DND-41 (cell line): ENCODE data around the gene ENPP4.

Experiments used
- ATAC-seq: fragments of 200-7000 bp; cut with Tn5 transposase; 3 replicates; pipeline ENCODE4 v1.9.1; 2021; ENCODE audit warnings: low read depth; ENCODE audit not compliant: insufficient read depth
- DNase-seq: peaks from one replicate; pipeline ENCODE4 v3.0.0-alpha.2; 2020
- H2AFZ ChIP-seq: 2 replicates; pipeline ENCODE4 v1.6.0; 2012; ENCODE audit warnings: low read depth, low read length
- H3K27ac ChIP-seq: 2 replicates; pipeline ENCODE4 v1.5.1; 2012; ENCODE audit warnings: low read length, inconsistent platforms
- H3K27me3 ChIP-seq: fragments of 200-600 bp; sonication (generic); 2 replicates; pipeline ENCODE4 v1.6.0; 2012; ENCODE audit warnings: low read length, mild to moderate bottlenecking, inconsistent platforms; ENCODE audit not compliant: insufficient read depth, poor library complexity
- H3K36me3 ChIP-seq: 2 replicates; pipeline ENCODE4 v1.5.1; 2012; ENCODE audit warnings: low read length, inconsistent platforms; ENCODE audit not compliant: insufficient read depth
- H3K4me1 ChIP-seq: 2 replicates; pipeline ENCODE4 v1.5.1; 2012; ENCODE audit warnings: mild to moderate bottlenecking, low read length; ENCODE audit not compliant: insufficient read depth
- H3K4me2 ChIP-seq: 2 replicates; pipeline ENCODE4 v1.6.0; 2012; ENCODE audit warnings: mild to moderate bottlenecking, moderate library complexity, low read length, inconsistent platforms; ENCODE audit not compliant: insufficient read depth
- H3K4me3 ChIP-seq, 2 experiments: fragments of 200-600 bp in 1 of 2; shearing (Covaris generic) in 1 of 2; 2 replicates each; pipeline ENCODE4 v1.5.1; 2012 to 2016; ENCODE audit warnings: inconsistent platforms in 2 of 2, low read length in 2 of 2, mild to moderate bottlenecking in 2 of 2, low read depth in 1 of 2, moderate library complexity in 1 of 2
- H3K79me2 ChIP-seq: 2 replicates; pipeline ENCODE4 v1.6.0; 2012; ENCODE audit warnings: low read length, inconsistent platforms; ENCODE audit not compliant: insufficient read depth
- H3K9ac ChIP-seq: 2 replicates; pipeline ENCODE4 v1.6.0; 2012; ENCODE audit warnings: low read depth, mild to moderate bottlenecking, inconsistent platforms, low read length, moderate library complexity
- H3K9me3 ChIP-seq: 2 replicates; pipeline ENCODE4 v1.5.1; 2012; ENCODE audit warnings: low read length, moderate library complexity, mild to moderate bottlenecking, inconsistent platforms; ENCODE audit not compliant: insufficient read depth, severe bottlenecking
- H4K20me1 ChIP-seq: 2 replicates; pipeline ENCODE4 v1.6.0; 2012; ENCODE audit warnings: low read length; ENCODE audit not compliant: insufficient read depth
- CTCF ChIP-seq: IDR thresholded peaks from 2 replicates; pipeline ENCODE4 v1.5.1; 2012; ENCODE audit warnings: borderline replicate concordance, low read length, moderate library complexity, mild to moderate bottlenecking; ENCODE audit not compliant: poor library complexity, severe bottlenecking; ENCODE audit errors: extremely low read depth
- EZH2 ChIP-seq: IDR thresholded peaks from 3 replicates; pipeline ENCODE4 v1.6.1; 2012; ENCODE audit warnings: borderline replicate concordance, low read depth, mild to moderate bottlenecking, moderate library complexity, low read length, inconsistent platforms; ENCODE audit not compliant: severe bottlenecking

ENPP4 gene

DNA sequence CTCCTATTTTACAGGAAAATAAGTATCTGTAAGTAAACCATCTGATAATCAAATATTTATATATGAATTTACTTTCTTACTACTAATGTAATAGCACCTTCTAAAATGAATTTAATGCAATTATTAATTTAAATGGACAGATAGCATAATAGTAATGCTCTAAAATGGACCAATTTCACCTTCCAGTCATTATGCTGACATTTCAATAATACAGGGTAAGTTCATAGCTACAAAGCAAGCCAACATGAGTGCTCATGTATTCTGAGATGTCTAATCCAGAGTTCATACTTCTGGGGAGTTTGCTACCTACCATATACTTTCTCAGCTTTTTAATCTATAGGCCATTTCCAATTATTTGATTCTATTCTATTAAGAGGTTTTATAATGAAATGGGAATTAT is 29.4 kb downstream of the ENPP4 start:
- H3K9ac ChIP-seq, result no peak overlapping the region
- H3K4me2 ChIP-seq, result no peak overlapping the region
- no peaks in the 10 kb centered on the region for H3K36me3 ChIP-seq
- H3K4me1 ChIP-seq, result no peaks in the 10 kb centered on the region
- TF ChIP-seq CTCF, result no peak
- no peak for TF ChIP-seq EZH2
- no peaks in the 10 kb centered on the region for H3K9me3 ChIP-seq
- ATAC-seq, result no peak
- DNase-seq, result no peak
- H2AFZ ChIP-seq, result no peak overlapping the region
- H3K27me3 ChIP-seq, result peaks cover 3% of the 10 kb centered on the region
- H3K27ac ChIP-seq, result no peak overlapping the region
- H4K20me1 ChIP-seq, result no peaks in the 10 kb centered on the region
- no peaks in the 10 kb centered on the region for H3K79me2 ChIP-seq
- no peak overlapping the region for H3K4me3 ChIP-seq

DNA sequence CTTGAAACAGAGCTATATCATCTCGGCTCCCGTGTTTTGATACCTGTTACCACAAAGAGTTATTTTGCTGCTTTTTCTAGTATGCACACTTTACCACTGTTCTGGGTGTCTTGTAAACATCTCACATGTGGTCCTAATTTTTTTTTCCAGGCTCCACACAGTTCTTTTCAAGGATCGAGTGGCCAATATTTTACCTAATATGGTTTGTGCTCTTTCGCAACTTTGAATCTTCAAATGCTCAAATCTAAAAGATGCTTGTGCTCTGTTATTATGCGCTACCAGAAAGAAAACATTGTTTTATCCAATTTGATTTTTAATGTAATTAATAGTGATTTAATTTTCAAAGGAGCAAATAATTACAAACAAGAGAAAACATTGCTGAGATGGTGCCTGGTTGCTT is 30.3 kb downstream of the ENPP4 start:
- DNase-seq (no peak), ATAC-seq (no peak)
- Histone ChIP-seq H3K27me3 (peaks cover 3% of the 10 kb centered on the region), H3K4me3 (no peak overlapping the region), H3K4me2 (no peak overlapping the region), H3K9me3 (no peaks in the 10 kb centered on the region), H3K9ac (no peak overlapping the region), H3K36me3 (no peaks in the 10 kb centered on the region), H4K20me1 (no peaks in the 10 kb centered on the region), H3K79me2 (no peaks in the 10 kb centered on the region), H3K27ac (no peak overlapping the region), H2AFZ (no peak overlapping the region), H3K4me1 (no peaks in the 10 kb centered on the region)
- TF ChIP-seq EZH2 (no peak), CTCF (no peak)

DNA sequence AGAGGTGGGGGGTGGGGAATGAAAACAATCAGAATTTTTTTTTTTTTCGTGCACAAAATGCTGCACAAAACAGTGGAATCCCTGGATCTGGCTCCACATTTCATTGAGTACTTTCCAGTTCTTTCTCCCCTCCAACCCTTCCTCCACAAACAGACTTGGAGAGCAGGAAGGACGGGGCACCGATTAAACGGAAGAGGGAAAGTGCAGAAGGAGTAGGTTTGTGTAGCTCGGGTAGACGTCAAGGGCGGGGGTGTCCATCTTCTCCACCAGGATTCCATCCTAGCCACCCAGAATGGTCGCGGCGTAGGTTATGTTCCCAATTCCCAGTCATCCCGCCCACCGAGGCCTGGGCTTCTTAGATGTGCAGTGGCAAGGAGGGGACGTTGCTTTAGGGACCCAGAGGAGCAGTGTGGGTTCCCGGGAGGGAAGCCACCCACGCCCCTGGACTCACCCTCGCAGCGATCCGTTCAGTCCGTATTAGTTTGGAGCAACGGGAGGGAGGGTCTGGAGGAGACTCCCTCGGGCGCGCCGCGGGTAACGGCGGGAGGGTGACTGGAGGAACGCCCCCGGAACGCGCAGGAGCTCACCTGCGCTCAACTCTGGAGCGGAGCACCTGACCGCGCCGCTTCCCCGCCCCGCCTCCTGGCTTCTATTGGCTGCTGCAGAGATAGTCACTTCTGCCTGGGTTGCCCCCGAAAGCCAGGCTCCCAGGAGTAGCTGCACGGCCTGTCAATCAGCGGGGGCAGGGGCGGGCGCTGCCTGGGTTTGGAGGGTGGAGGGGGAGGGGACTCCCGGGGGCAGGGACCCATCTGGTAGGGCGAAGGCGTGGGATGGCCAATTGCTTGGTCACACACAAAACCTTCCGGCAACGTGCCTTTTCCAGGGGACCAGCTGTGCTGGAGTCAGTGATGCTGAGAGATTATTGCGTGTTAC is 40.8 kb downstream of the ENPP4 start, which contains the start of gene ENPP5:
Gene ENPP5, minus strand, starts transcription at position 624 of the 933 bp plus-strand sequence. CDS start 2,718 bp downstream, outside the sequence.
- TF ChIP-seq CTCF (no peak), EZH2 (no peak)
- no peak within 1 kb of the TSS for H3K4me2 ChIP-seq
- H3K9me3 ChIP-seq, result no peaks in the 10 kb centered on the region
- no peaks in the 10 kb centered on the region for H3K79me2 ChIP-seq
- H3K27me3 ChIP-seq, result peaks cover 13% of the 10 kb centered on the region
- no peak for DNase-seq
- no peak within 1 kb of the TSS for H2AFZ ChIP-seq
- H3K4me3 ChIP-seq, result no peak within 1 kb of the TSS
- H3K36me3 ChIP-seq, result no peaks in the 10 kb centered on the region
- H3K27ac ChIP-seq, result no peak within 1 kb of the TSS
- no peak within 1 kb of the TSS for H3K9ac ChIP-seq
- ATAC-seq, result no peak
- no peaks in the 10 kb centered on the region for H4K20me1 ChIP-seq
- H3K4me1 ChIP-seq, result no peaks in the 10 kb centered on the region
